NOMO-1 (cell line): ENCODE results near the gene ENTPD2.

Experiments
- DNase-seq, 2 experiments: peaks; one replicate each; lab custom pipeline; 2025; ENCODE audit not compliant: unreplicated experiment in 2 of 2; lab: John Stamatoyannopoulos, UW

ENTPD2 gene

DNA sequence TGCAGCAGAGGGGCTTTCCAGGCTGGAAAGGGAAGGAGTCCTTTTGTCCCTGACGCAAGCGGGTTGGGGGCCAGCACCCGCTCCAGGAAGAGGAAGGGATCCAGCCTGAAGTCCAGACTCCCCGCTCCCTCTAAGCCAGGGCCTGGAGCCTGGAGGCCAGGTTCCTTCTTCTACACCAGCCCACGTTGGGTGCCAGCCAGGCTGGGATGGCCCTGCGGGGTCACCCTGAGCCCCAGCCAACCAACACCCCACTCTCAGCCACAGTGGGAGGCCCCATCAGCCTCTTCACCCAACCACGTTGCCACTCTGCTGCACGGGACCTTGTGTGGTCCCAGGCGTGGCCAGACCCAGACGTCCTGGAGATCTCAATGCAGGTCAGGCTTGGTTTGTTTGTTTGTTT, 21.0 kb downstream of the ENTPD2 start:
- DNase-seq = peak; percentile 76 to 80

DNA sequence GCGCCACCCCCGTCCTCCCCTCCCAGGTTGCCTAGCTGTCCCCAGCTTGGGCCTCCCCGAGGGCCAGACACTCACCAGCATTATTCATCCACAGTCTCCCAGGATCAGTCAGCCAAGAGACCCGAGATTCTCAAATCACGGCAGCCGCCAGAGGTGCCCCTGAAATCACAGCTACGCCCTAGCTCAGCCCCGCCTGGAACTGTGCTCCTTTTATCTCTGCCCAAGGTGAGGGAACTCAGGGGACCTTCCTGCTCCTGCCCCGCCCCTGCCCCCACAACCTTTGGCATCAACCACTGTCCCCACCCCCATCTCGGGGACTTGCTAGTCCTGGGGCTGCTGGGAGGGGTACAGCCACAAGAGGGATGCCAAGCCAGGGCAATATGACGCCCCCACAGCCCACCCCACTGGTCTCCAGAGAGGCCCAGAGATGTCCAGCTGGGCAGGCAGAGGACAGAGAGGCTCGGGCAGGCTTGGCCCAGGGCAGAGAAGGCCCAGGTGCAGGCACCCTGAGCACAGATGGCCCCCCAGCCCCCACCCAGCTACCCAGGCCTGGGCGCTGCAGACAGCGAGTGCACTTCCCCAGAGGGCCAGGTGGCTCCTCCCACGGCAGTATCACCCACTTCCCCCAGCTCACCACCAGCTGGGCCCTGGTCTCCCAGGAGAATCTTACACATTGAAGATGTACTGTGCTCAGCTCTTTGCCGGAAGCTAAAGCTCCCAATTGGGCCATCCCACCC, 21.8 kb downstream of the ENTPD2 start, which contains the start of gene FUT7:
TSS of gene FUT7 (minus strand) at position 185 of the 737 bp plus-strand sequence. CDS start at position 88, 97 bp downstream.
- DNase-seq = peak; percentile 36 to 54

DNA sequence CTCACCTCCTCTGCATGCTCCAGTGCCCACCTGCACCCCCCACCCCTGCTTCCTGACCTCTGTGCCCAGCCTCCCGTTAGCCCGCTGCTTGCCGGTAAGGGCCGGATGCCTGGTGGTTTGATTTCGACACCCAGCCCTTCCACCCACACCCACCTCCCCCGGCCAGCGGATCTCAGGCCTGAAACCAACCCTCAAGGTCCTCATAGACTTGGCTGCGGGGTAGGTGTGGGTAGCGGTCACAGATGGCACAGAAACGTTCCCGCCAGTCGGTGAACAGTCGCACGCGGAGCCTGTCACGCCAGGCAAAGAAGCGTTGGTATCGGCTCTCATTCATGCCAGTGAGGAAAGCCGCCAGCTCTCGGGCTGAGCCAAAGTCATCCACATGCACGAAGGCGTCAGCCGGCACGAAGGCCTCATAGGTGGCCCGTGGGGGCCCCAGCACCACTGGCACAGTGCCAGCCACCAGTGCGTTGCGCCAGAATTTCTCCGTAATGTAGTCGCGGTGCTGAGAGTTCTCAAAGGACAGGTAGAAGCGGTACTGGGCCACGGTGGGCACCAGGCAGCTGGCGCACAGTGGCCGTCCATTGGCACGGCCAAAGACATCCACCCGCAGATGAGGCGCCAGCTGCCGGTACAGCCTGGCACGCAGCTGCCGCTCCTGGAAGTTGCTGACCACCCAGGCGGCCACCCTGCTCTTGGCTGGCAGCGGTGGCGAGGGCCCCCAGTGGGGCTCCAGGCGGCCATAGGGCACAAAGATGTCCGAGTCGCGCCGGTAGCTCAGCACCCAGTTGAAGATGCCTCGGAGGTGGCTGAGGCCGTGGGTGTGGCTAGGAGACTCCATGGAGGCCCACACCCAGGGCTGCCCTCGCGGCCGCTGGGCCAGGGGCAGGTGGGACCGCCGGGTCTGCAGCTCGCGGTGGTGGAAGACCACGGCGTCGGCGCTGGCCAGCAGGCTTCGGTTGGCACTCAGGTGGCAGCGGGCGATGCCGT, 23.0 kb downstream of the ENTPD2 start:
- DNase-seq = peak; percentile 87 to 95

DNA sequence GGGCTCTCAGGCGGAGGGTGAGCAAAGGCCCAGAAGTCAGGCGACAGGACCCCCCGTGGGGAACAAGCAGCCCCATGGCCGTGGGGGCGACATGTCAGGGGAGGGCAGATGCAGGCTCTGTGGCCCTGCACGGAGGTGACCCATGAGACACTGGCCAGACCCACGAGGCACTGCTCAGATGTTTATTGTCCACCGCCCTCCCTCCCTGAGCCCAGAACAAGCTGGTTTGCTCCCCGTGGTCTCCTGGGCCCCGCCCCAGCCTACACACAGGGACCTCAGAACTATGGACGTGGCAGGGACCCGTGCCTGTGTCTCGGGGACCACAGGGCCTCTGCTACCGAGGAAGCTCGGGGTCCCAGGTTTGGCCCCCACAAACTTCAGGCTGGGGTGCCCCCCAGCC, 23.9 kb downstream of the ENTPD2 start:
- no peak for DNase-seq

DNA sequence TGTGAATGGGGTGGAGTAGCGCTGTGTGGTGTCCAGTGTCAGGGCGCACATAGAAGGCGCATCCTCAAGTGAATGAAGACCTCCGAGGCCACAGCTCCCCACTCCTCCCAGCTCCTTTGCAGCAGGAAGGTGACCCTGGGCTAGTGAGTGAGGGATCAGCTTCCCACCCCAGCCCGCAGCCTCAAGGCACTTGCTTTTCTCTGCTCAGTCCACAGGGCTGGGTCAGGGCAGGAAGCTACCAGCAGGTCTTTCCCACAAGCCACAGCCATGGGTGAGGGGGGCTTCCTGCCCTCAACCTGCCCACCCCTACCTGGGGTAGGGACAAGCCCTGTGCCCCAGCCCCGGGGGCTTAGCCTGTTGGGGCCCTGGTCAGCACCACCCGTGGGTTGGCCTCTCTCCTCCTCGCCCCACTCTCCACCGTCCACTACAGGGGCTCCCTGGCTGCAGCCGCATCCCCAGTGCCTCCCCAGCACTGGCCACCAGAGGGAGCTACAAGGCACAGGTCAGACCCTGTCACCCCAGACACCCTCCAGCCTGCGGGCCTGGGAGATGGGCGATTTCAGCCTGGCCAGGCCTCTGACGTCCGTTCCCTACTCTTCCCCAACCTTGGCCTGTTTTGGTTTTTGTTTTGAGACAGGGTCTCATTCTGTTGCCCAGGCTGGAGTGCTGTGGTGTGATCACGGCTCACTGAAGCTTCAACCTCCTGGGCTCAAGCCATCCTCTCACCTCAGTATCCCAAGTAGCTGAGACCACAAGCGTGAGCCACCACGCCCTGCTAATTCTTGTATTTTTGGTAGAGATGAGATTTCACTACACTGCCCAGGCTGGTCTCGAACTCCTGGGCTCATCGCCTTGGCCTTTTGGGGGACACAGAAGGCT, 24.6 kb downstream of the ENTPD2 start:
- peak; percentile 75 to 79 for DNase-seq

DNA sequence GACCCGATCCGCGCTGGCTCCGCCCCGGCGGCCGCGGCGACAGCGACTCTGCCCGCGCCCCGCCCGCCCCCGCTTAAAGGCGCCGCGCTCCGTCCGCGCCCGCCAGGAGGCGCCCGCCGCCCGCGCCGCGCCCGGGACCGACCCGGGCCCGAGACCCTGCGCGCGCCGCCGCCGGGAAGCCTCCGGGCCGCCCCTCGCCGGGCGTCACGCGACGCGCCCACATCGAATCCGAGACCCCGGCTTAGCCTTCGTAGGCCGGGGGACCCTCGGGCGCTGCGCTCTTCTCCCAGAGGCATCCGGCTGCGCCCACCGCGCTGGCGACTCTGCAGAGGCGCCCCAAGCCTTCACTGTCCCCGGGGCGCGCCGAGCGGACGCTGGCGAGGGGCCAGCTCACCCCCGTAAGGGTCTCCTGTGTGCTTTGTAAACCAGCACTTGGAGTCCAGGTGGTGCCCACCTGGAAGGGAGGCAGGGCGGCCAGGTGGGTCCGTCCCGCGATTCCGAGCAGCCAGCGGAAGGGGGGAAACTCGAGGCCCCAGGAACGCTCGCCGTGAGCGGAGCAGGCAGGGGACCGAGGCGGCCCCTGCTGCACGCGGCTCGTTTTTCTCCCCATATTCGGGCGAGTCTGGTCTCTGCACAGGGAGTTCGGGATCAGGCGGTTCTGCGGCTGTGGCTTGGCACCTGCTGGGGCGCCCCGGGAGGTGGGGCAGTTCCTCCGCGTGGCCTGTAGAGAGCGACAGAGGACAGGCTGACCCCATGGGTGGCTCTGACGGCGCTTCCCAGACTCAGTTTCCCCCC, 25.4 kb downstream of the ENTPD2 start:
- DNase-seq = peak; percentile 76 to 83

DNA sequence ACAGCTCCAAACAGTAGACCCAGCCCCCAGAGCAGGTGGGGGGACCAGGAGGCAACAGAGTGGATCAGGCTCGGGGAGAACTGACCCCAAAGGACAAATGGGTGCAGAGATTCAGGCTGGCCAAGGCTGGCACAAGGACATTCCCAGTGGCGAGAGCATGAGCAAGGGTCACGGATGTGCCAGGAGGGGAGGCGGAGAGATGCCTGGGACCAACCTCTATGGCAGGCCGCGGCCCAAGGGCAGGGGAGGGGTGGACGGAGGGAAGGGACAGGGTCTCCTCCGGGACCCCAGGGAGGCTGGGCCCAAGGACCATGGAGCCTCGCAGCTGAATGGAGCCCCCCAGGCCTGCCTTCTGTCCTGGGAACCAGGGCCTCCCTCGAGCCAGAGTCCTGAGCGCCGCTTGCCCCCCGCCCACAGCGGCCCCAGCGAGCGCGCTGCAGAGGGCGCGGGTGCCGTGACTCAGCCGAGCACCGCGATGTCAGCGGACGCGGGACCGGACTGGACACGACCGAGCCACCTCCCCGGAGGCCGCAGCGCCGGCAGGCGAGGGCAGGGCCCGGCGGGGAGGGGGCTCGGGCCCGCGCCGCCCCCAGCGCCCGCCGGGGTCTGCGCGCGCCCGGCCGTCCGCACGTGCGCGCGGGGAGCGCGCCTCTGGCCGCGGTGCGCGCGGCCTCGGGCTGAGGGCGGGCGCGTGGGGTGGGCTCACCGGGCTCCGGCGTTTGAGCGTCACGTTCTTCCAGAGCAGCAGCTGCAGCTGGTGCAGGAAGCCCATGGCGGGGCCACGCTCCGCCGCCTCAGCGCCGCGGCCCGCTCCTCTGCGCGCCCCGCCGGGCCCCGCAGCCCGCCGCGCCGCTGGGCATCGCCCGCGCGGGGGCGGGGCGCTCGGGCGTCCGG, 26.2 kb downstream of the ENTPD2 start, which contains the start of gene ABCA2:
TSS of gene ABCA2 (minus strand) at position 869 of the 894 bp plus-strand sequence. CDS start at position 772, 97 bp downstream.
- DNase-seq = no peak

DNA sequence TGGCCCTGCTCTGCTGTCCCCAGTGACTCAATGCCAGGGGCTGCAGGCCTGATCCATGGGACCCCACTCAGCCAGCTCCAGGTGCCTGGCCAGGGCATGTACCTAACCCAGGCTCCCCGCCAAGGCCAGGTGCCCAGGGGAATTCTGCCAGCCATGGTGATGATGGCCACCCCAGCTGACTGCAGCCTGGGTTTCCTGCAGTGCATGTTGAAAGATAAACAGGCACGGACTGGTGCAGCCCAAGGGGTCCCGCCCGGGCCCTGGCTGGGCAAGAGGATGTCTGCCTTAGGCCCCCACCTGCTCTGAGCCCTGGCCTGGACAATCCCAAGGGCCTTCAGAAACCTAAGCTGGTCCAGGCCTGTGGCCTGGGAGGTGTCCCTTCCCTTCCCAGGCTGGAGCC, 27.0 kb downstream of the ENTPD2 start:
- DNase-seq = no peak

DNA sequence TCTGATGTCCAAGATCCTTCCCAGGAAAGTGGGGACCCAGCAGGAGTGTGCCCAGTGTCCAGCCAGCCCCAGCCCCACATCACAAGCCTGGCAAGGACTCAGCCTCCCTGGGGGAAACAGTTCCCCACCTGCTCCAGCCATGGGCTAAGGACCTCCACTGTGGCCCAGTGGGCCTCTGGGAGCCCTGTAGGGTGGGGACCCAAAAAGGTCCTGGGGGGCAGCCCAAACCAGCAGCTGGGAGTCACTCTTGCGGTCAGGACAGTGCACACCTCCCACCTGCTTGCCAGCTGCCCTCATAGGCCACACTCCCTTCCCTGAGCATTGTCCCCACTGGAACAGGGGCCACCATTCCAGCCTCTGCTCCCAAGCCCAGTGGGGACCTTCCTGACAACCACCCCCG, 27.5 kb downstream of the ENTPD2 start:
- DNase-seq = no peak

DNA sequence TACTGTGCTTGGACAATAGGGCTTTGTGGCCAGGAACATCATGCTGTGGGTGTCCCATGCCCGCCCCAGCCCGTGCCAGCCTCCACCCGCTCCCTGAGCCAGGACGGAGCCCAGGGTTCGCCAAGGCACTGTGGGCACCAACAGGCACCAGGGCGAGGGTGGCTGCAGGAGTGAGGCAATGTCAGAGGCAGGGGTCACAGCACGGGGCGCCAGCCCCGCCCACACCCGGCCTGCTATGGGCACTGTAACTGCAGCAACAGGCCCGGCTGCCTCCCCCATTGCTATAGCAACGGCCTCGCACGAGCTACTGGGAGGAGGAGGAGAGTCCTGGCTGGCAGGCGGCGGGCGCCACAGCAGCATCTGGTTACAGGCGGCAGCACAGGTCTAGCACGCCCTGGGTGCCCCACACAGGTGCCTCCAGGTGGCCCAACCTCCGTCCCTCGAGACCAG, 28.3 kb downstream of the ENTPD2 start:
- DNase-seq = no peak

DNA sequence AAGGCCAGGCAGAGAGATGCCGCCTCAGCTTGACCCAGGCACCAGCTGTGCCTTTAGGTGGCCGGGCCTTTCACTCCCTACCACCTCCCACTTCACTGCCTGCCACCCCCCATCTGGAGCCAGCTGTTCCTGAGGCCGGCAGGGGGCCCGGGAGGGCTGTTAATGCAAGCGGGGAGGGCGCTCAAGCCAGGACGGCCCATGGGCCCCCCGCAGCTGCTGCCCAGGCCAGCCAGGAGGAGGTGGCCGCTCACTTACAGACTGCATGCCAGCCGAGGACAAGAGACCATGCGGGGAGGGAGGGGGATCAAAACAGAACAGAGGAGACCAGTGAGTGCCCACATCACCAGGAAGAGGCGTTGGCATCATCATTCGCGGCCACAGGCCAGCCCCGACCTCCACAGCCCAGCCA, 30.3 kb downstream of the ENTPD2 start:
- no peak for DNase-seq

DNA sequence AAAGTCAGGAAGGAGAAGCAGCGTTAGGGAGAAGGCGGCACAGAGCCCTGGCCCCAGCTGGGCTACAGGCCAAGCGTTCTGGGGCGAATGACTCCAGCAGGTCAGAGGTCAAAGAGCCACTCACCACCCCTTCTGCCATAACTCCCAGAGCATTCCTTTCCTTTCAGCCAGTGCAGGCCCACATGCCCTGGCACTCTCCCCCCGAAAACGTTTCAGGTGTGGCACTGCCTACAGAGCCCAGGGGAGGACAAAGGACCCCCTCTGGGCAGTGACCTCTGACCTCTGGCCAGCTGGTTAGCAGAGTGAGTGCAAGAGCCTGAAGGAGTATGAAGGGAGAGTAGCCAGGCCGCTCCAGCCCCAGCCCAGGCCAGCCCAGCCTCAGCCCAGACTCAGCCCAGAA, 30.7 kb downstream of the ENTPD2 start:
- no peak for DNase-seq

DNA sequence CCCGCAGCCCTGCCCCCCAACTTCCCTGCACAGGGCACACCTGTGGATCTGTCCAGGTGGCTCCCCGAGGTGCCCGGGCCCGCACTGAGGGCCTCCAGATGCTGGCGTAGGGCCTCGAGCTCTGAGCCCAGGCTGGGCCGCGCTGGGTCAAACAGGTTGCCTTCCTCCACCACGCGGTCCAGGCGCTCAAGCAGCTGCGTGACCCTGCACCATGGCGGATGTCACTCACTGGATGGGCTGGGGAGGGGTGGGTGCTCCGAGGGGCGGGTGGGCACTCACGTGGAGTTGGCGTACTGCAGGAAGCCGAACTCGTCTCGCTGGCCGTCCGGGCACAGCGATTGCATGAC, 31.2 kb downstream of the ENTPD2 start:
- DNase-seq = no peak

DNA sequence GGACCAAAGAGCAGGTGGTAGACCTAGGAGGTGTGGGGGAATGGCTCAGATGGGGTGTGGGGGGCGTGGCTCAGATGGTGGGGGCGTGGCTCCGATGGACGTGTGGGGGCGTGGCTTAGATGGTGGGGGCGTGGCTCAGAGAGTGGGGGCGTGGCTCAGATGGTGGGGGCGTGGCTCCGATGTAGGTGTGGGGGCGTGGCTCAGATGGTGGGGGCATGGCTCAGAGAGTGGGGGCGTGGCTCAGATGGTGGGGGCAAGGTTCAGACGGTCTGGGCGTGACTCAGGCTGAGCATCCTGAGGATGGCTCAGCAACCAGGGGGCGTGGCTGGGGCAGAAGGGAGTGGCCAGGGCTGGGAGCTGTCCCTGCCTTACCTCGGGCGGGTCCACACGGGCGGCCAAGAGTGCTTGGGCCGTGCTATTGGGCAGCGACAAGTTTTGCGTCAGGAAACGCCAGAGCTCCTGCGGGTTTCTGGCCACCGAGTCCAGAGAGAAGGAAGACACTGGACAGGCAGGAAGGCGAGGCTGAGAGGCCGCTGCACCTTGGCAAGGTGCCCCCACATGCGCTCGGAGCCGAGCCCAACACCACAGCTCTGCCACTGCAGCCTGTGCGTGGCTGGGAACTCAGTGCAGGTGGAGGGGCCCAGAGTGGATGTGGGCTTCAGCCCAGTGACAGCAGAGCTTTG, 31.7 kb downstream of the ENTPD2 start:
- peak; percentile 71 to 72 for DNase-seq

DNA sequence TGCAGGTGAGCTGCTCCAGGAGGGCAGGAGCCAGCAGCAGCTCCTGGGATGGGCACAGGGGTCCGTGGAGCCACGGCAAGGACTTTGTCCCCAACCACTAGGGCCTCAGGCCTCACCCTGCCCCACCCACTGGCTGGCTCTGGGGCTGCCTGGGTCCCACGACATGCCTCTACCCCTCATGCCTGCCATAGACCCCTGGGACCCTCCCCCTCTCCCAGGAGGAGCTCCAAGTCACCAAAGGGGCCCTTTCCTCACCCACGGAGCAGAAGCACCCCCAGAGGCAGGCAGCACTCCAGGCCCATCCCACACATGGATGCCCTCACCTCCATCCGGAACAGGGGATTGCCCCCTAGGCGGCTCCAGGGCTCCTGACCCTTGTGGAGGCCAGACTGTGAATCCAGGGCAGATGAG, 32.3 kb downstream of the ENTPD2 start:
- no peak for DNase-seq

DNA sequence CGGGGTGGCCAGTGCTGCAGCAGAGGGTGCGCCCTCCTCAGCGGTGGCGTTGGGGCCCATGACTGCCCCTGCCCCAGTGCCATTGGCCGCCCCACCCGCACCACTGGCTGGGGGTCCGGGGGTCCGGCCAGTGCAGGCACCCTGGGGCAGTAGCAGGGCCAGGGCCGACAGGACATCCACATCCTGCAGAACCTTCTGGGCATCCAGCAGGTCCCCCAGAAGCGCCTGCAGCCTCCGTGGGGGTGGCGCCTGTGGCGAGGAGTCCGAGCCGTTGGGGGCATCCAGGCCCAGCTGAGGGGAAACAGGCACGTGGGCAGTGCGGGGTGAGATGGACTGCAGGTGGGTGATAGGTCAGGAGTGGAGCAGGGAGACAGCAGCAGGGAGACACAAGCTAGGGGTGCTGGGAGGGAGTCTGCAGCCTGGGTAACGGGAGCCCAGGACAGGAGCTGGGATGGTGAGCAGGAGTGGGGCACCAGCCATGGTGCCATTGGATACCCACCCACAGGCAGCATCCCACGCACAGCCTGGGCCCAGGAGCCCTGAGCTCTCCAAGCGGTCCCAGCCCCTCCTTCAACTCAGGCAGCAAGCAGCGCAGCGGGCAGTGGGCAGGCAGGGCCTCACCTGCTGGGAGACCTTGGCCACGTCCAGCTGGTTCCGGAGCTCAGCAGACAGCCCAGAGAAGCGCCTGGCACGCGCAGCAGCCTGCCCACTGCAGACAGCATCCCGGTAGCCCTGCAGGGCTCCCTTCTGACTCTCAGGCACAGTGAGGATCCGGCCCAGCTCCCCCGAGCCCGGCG, 32.9 kb downstream of the ENTPD2 start:
- no peak for DNase-seq

DNA sequence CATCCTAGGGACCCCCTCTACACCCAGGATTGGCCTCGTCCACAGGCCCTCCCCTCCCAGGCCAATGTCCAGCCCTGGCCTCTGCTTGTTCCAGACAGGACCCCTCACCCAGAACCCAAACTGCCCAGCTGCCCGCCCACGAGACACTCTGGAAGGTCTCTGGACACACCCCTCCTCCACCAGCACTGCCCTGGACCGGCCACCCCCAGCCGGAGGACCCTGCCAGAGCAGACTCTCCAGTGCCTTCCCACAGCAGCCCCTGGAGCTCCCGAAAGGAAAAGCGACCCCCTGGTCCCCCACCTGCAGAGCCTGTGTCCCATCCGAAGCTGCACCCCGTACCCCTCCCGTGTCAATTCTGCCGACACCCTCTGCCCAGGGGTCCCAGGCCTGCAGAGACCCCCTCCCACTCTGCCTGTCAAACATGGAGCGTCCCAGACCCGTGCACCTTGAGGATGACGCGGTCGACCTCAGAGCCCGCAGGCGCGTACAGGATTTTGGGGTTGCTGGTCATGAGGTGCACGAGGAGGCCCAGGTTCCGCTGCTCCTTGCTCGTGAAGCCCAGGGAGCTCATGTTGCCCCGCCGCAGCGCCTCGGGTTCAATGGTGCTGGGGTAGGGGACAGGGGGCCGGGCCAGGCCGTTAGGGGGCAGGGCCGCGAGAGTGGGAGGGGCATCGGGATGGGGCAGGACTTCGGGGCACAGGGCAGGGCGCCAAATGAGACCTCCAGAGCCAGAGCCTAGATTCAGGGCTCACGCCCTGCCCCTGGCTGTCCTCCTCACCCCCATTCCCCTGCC, 33.8 kb downstream of the ENTPD2 start:
- DNase-seq = no peak
